Measurements from ENCODE around the gene ATP5MK.

GRCh38 chr10:103440416-103440815 is 44.1 kb upstream of the ATP5MK start:
- no peak for TF ChIP-seq CTCF (IDR thresholded peaks at IDR 0.05)
- no peak for TF ChIP-seq POLR2A (IDR thresholded peaks at IDR 0.05)
- no peak for TF ChIP-seq EP300 (IDR thresholded peaks at IDR 0.05)

All from ovary (tissue), 3 donors.